ENCODE results near the gene PGAP6.

- TF ChIP-seq BHLHE40 (IDR thresholded peaks at IDR 0.05; ENCODE audit: borderline replicate concordance) (no peak), TARDBP (IDR thresholded peaks at IDR 0.05) (no peak), FOXM1 (IDR thresholded peaks at IDR 0.05; ENCODE audit: borderline replicate concordance) (no peak), LEF1 (IDR thresholded peaks at IDR 0.05; ENCODE audit: borderline replicate concordance) (no peak), PKNOX1 (IDR thresholded peaks at IDR 0.05) (no peak), SUZ12 (IDR thresholded peaks at IDR 0.05) (no peak), FOXK2 (IDR thresholded peaks at IDR 0.05) (no peak)
Observed at GRCh38 chr16:340370-341091, 41.2 kb downstream of the PGAP6 start.
